HT-29 (cell line): Measurements from ENCODE around the gene PDPK1. TPM values are rescaled to one million over a fixed set of nuclear protein-coding genes. Genes with fewer than 3 reads are reported as not detected.
A peak's percentile ranks its signal among the peaks of the same experiment; 100 is the strongest.
"Not testable (repeated sequence)": the region's sequence is repeated elsewhere in the genome, so short reads cannot be mapped to it uniquely, and the experiment has no call there.

Experiments used
- DNase-seq: peaks from one replicate; pipeline ENCODE4 v3.0.0-alpha.2; 2015; ENCODE audit warnings: low spot score
- total RNA-seq: library from RNA; depleted of rRNA; stranded (reverse); fragments of >200 nt; shearing (Covaris generic); gene quantifications from 2 replicates; pipeline ENCODE4 v1.2.3, GENCODE V29; 2014

PDPK1 gene
- total RNA-seq, 1 experiment from 2014 or later = 21.2 TPM

- no peak for DNase-seq
Observed at GRCh38 chr16:2523801-2524231, 14.0 kb upstream of the PDPK1 start.

- DNase-seq = no peak
Observed at GRCh38 chr16:2524339-2524938, 13.4 kb upstream of the PDPK1 start.

- DNase-seq = no peak
Observed at GRCh38 chr16:2526135-2526534, 11.7 kb upstream of the PDPK1 start.

GRCh38 chr16:2527071-2527783 is 10.6 kb upstream of the PDPK1 start:
- DNase-seq = no peak

GRCh38 chr16:2527784-2528100 is 10.1 kb upstream of the PDPK1 start:
- DNase-seq = no peak

- DNase-seq = no peak
Observed at GRCh38 chr16:2528161-2529060, 9.4 kb upstream of the PDPK1 start.

- no peak for DNase-seq
Observed at GRCh38 chr16:2529061-2529931, 8.5 kb upstream of the PDPK1 start.

- DNase-seq = no peak
Observed at GRCh38 chr16:2529961-2530628, 7.7 kb upstream of the PDPK1 start.

- DNase-seq = no peak
Observed at GRCh38 chr16:2530629-2531318, 7.0 kb upstream of the PDPK1 start.

GRCh38 chr16:2531371-2531695 is 6.5 kb upstream of the PDPK1 start, which contains the start of gene CEMP1:
Gene CEMP1, minus strand, starts transcription at chr16:2531408. Its CDS starts 335 bp downstream, at chr16:2531073.
- DNase-seq = no peak

GRCh38 chr16:2531696-2532493 is 5.9 kb upstream of the PDPK1 start:
- peak; percentile 95 for DNase-seq

GRCh38 chr16:2532494-2533141 is 5.2 kb upstream of the PDPK1 start:
- peak; percentile 79 for DNase-seq

- DNase-seq = peak; percentile 0
Observed at GRCh38 chr16:2533142-2533755, 4.6 kb upstream of the PDPK1 start.

- no peak for DNase-seq
Observed at GRCh38 chr16:2533912-2534311, 3.9 kb upstream of the PDPK1 start.

GRCh38 chr16:2534335-2534734 is 3.5 kb upstream of the PDPK1 start:
- not testable (repeated sequence) for DNase-seq

GRCh38 chr16:2535625-2536013 is 2.2 kb upstream of the PDPK1 start:
- DNase-seq = peak; percentile 0

GRCh38 chr16:2539192-2539844 is 1.5 kb downstream of the PDPK1 start:
- not testable (repeated sequence) for DNase-seq

GRCh38 chr16:2539845-2540458 is 2.1 kb downstream of the PDPK1 start:
- DNase-seq = peak; percentile 30
